AG09319 (cell line): ENCODE data around the gene DYNLRB1.

Experiments
- DNase-seq: peaks from one replicate; pipeline ENCODE4 v3.0.0-alpha.2; 2010; ENCODE audit warnings: low read depth; ENCODE audit errors: extremely low read depth
- TF ChIP-seq, protein P1 (sequence below): IDR thresholded peaks from 2 replicates; pipeline ENCODE4 v1.5.1; 2011; ENCODE audit warnings: low read depth, mild to moderate bottlenecking, inconsistent platforms, low read length, moderate library complexity

The DYNLRB1 gene

DNA sequence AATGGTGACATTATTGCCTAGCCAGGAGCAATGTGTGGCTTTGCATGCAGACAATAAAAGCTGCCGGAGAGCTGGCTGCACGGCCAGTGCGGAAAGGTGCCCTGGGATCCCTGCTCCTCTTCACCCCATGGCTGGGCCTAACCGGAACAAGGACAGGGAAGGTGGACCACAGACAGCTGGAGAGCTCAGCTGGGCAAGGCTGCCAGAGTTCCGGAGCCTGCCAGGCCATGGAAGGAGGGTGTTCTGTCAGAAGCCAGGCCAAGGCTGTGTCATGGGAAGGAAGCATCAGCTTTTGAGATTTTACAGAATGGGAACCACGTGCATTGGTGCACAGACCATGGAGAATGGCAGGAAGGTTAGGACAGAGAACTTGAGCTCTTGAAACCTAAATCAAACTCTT lies 67.3 kb downstream of the DYNLRB1 start:
- no peak for DNase-seq
- TF ChIP-seq, protein P1, sequence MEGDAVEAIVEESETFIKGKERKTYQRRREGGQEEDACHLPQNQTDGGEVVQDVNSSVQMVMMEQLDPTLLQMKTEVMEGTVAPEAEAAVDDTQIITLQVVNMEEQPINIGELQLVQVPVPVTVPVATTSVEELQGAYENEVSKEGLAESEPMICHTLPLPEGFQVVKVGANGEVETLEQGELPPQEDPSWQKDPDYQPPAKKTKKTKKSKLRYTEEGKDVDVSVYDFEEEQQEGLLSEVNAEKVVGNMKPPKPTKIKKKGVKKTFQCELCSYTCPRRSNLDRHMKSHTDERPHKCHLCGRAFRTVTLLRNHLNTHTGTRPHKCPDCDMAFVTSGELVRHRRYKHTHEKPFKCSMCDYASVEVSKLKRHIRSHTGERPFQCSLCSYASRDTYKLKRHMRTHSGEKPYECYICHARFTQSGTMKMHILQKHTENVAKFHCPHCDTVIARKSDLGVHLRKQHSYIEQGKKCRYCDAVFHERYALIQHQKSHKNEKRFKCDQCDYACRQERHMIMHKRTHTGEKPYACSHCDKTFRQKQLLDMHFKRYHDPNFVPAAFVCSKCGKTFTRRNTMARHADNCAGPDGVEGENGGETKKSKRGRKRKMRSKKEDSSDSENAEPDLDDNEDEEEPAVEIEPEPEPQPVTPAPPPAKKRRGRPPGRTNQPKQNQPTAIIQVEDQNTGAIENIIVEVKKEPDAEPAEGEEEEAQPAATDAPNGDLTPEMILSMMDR, result no peak

DNA sequence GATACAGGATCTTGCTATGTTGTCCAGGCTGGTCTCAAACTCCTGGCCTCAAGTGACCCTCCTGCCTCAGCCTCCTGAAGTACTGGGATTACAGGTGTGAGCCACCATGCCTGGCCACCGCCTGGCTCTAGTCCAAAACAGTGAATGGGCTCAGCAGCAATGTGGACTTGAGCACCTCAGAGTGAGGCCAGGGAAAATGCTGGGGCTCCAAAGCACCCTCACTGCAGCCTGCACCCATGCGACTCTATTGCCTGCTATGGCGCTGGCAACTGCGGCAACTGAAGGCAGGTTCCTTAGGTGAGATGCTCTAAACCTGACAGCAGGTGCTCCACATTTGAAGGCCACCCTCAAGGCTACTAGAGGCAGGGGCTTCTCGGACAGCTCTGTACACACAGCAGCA lies 68.8 kb downstream of the DYNLRB1 start:
- TF ChIP-seq, protein P1, result no peak
- DNase-seq, result no peak

DNA sequence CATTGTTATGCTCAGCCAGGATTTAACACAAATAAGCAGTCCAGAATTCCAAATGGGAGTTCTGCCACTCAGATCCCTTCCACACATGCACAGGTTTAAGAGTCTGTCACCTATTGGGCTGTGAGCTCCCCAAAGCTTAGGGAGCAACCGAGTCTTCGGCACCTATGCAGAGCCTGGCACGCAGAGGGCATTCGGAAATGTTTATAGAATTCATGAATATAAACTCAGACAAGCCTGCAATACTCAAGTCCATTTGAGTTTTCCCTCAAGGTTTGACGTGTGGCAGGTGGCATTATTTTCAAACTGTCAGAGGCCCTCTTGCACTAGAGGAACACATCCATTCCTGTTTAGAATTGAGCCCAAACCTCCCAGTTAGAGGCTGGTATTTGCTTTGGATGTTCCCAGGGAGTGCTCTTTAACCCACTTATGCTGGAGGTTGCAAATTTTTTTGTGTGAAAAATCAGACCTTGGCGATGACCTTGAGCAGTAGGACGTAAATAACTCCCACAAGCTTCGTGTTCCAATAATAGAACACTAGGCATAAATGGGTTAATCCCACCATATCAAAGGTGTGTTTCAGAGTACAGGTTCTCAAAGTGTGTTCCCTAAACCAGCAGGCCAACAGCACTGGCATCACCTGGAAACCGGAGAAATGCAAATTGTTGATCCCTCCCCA lies 70.4 kb downstream of the DYNLRB1 start:
- TF ChIP-seq, protein P1, result no peak
- DNase-seq, result no peak
